Adrenal gland (tissue), 5 donors: ENCODE data around the gene HARBI1.

ENCODE experiments used
- CTCF ChIP-seq, 6 experiments: fragments of 450-650 bp in 4 of 6; fragments of 200-600 bp in 2 of 6; sonication (generic) in 1 of 6; IDR thresholded peaks; 1 replicate in 5 of 6; 2 replicates in 1 of 6; pipeline versions ENCODE4 v1.5.1 to v1.8.0; 2016 to 2021; ENCODE audit warnings: antibody characterized with exemption in 6 of 6, mild to moderate bottlenecking in 2 of 6, moderate library complexity in 1 of 6
- POLR2A ChIP-seq, 2 donors: fragments of 450-650 bp; IDR thresholded peaks; one replicate each; pipeline ENCODE4 v1.6.1; 2017; ENCODE audit warnings: antibody characterized with exemption in 2 of 2, mild to moderate bottlenecking in 2 of 2, moderate library complexity in 1 of 2
- donor health status: DM: no; HTN: no; CAD: no.

DNA sequence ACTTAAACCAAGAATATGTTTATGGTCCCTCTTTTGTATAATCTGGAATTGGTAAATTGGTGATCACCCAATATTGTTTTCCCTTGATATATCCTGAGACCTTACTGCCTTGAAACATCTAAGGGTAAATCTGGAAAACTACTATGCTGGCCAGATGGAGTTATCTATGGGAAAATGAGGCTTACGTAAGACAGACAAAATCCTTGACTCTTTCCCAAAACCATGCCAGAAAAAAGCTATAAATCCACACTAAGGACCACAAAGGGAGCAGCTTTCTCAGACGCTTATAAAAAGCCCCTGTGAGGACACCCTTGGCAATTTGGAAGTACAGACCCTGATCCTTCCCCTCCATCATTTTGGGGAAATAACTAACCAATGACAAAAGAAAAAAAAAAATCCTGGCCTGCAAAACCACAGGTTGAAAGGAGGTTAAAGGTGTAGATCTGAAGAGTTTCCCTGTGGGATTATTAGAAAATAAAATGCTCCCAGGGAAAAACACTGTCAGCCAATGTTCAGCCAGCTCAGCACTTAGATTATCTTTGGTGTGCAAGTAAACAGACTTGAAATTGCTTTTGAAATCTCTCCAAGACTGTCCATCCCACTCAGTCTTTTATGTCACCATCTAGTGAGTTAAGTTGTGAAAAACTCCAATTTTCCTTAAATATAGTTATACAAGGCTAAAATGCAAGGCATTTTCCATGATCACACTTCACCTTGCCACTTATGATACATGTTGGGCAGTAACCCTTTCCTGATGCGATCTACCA, 16.6 kb downstream of the HARBI1 start:
- TF ChIP-seq POLR2A (IDR thresholded peaks at IDR 0.05) (no peak), CTCF (IDR thresholded peaks at IDR 0.05) (no peak)
